Sigmoid colon (tissue), 7 donors: ENCODE measurements around the gene VASH2. TPM values are rescaled to one million over a fixed set of nuclear protein-coding genes. Genes with fewer than 3 reads are reported as not detected.
"Not testable (repeated sequence)": the region's sequence is repeated elsewhere in the genome, so short reads cannot be mapped to it uniquely, and the experiment has no call there.

Experiments used
- DNase-seq: peaks from one replicate; pipeline ENCODE4 v3.0.0-alpha.2; 2019
- H3K27ac ChIP-seq, 4 donors: fragments of 200-600 bp; sonication (generic); one replicate each; pipeline ENCODE4 v1.5.1; 2016 to 2019; ENCODE audit warnings: mild to moderate bottlenecking in 1 of 4
- H3K27me3 ChIP-seq, 3 donors: fragments of 200-600 bp; sonication (generic); one replicate each; pipeline ENCODE4 v1.5.1; 2019; ENCODE audit warnings: mild to moderate bottlenecking in 1 of 3
- H3K36me3 ChIP-seq, 4 donors: fragments of 200-600 bp; sonication (generic); one replicate each; pipeline ENCODE4 v1.5.1; 2016 to 2019
- H3K4me1 ChIP-seq, 4 donors: fragments of 200-600 bp; sonication (generic); one replicate each; pipeline ENCODE4 v1.5.1; 2017 to 2019
- H3K4me3 ChIP-seq, 4 donors: fragments of 200-600 bp; sonication (generic); one replicate each; pipeline ENCODE4 v1.5.1; 2017 to 2019; ENCODE audit warnings: mild to moderate bottlenecking in 2 of 4, moderate library complexity in 1 of 4
- H3K9me3 ChIP-seq, 4 donors: fragments of 200-600 bp in 3 of 4; sonication (generic) in 3 of 4; one replicate each; pipeline versions ENCODE4 v1.5.1 to v1.6.1; 2013 to 2019
- CTCF ChIP-seq, 4 experiments: fragments of 450-650 bp in 3 of 4; fragments of 200-600 bp in 1 of 4; IDR thresholded peaks; one replicate each; pipeline ENCODE4 v1.5.1; 2016 to 2019; ENCODE audit warnings: antibody characterized with exemption in 4 of 4, mild to moderate bottlenecking in 3 of 4, moderate library complexity in 2 of 4
- EP300 ChIP-seq, 4 donors: sonication (generic); formaldehyde crosslinking; IDR thresholded peaks; one replicate each; pipeline ENCODE4 v1.6.1; 2017; ENCODE audit warnings: antibody characterized with exemption in 4 of 4
- POLR2A ChIP-seq, 2 donors: fragments of 450-650 bp; IDR thresholded peaks; one replicate each; pipeline ENCODE4 v1.6.1; 2016; ENCODE audit warnings: antibody characterized with exemption in 2 of 2, mild to moderate bottlenecking in 2 of 2, moderate library complexity in 2 of 2
- POLR2AphosphoS5 ChIP-seq, 4 donors: sonication (generic); formaldehyde crosslinking; IDR thresholded peaks; one replicate each; pipeline ENCODE4 v1.6.1; 2017; ENCODE audit warnings: antibody characterized with exemption in 4 of 4
- WGBS, 2 donors: extraction: QIAGEN DNeasy Blood & Tissue Kit; methylation state at CpG; one replicate each; pipeline ENCODE4 v1.1.7; 2013; 5-methylcytosine and 5-hydroxymethylcytosine counted together
- intact Hi-C: fragments of 100-400 bp; cut with DNase I; formaldehyde crosslinking; loops from one replicate; pipeline ENCODE4 v1.15.1; 2023
- polyA plus RNA-seq, 3 donors: library from polyadenylated mRNA; stranded (reverse); fragments of 200-250 nt; gene quantifications; one replicate each; pipeline ENCODE4 v1.2.3, GENCODE V29; 2013
- total RNA-seq, 4 donors: library from RNA; depleted of rRNA; stranded (reverse); fragments of >200 nt; gene quantifications; one replicate each; pipeline ENCODE4 v1.1.0, GENCODE V29; 2016
- donor health status: healthy with polysubstance abuse.
- donor health status: Bipolar disorder and iron deficiency.
- donor health status: healthy.

Gene VASH2
- total and polyA plus RNA-seq, 7 donors = under 0.01 to 2.1 (median 0.27) TPM

- no peak overlapping the region for H3K4me3 ChIP-seq
- intact Hi-C loops = no loop called here
- no peaks in the 10 kb centered on the region for H3K27me3 ChIP-seq
- DNase-seq = no peak
- TF ChIP-seq POLR2AphosphoS5 (IDR thresholded peaks at IDR 0.05) (no peak), POLR2A (IDR thresholded peaks at IDR 0.05) (no peak), EP300 (IDR thresholded peaks at IDR 0.05) (no peak), CTCF (IDR thresholded peaks at IDR 0.05) (no peak)
- 62 to 78% methylated on average over 6 of the region's 6 CpGs for WGBS, 2 donors
- H3K9me3 ChIP-seq = no peaks in the 10 kb centered on the region
- peaks cover 0 to 24% (median 8%) of the 10 kb centered on the region in 4 donors for H3K36me3 ChIP-seq
- H3K4me1 ChIP-seq = no peaks in the 10 kb centered on the region
- no peak overlapping the region for H3K27ac ChIP-seq
These were observed 37.5 kb downstream of the VASH2 start for GRCh38 chr1:212987702-212988322.

GRCh38 chr1:212990276-212990675, 39.9 kb downstream of the VASH2 start:
- intact Hi-C loops = loop anchor here (10.0 kb wide), 1 partner anchor 515 kb away; no protein-coding TSS in a partner anchor
- WGBS, 2 donors = 77 to 84% methylated on average over 1 of the region's 1 CpG
- peaks cover 0 to 46% (median 8%) of the 10 kb centered on the region in 4 donors for H3K36me3 ChIP-seq

GRCh38 chr1:212993960-212994359, 43.6 kb downstream of the VASH2 start:
- H3K36me3 ChIP-seq = peaks cover 4 to 80% (median 16%) of the 10 kb centered on the region in 4 donors
- H3K27me3 ChIP-seq, H3K9me3 ChIP-seq, DNase-seq, H3K27ac ChIP-seq, H3K4me1 ChIP-seq, H3K4me3 ChIP-seq: not testable (repeated sequence)
- intact Hi-C loops = loop anchor here (10.0 kb wide), 1 partner anchor 519 kb away; no protein-coding TSS in a partner anchor
- 95 to 96% methylated on average over 8 of the region's 8 CpGs for WGBS, 2 donors

More at GRCh38 chr1:212990276-212990675, 39.9 kb downstream of the VASH2 start:
- no peak for DNase-seq
- Histone ChIP-seq H3K4me1 (no peaks in the 10 kb centered on the region), H3K4me3 (no peak overlapping the region), H3K27me3 (no peaks in the 10 kb centered on the region), H3K27ac (no peak overlapping the region), H3K9me3 (no peaks in the 10 kb centered on the region)
- no peak for TF ChIP-seq CTCF (IDR thresholded peaks at IDR 0.05)
- no peak for TF ChIP-seq POLR2A (IDR thresholded peaks at IDR 0.05)
- no peak for TF ChIP-seq EP300 (IDR thresholded peaks at IDR 0.05)
- TF ChIP-seq POLR2AphosphoS5 (IDR thresholded peaks at IDR 0.05) = no peak

GRCh38 chr1:212994926-212995325, 44.6 kb downstream of the VASH2 start:
- DNase-seq = no peak
- 85 to 89% methylated on average over 3 of the region's 3 CpGs for WGBS, 2 donors
- H3K9me3 ChIP-seq = no peaks in the 10 kb centered on the region
- no peak overlapping the region for H3K4me3 ChIP-seq
- no peak overlapping the region for H3K27ac ChIP-seq
- no peaks in the 10 kb centered on the region for H3K4me1 ChIP-seq
- intact Hi-C loops = loop anchor here (5.0 to 10.0 kb wide), 3 partner anchors 178 to 520 kb away; no protein-coding TSS in a partner anchor
- H3K36me3 ChIP-seq = peaks cover 4 to 83% (median 18%) of the 10 kb centered on the region in 4 donors
- TF ChIP-seq POLR2AphosphoS5 (IDR thresholded peaks at IDR 0.05) = no peak
- no peak for TF ChIP-seq CTCF (IDR thresholded peaks at IDR 0.05)
- TF ChIP-seq POLR2A (IDR thresholded peaks at IDR 0.05) = no peak
- TF ChIP-seq EP300 (IDR thresholded peaks at IDR 0.05) = no peak
- H3K27me3 ChIP-seq = no peaks in the 10 kb centered on the region

GRCh38 chr1:213003256-213003655, 52.9 kb downstream of the VASH2 start:
- intact Hi-C loops = no loop called here
- Histone ChIP-seq H3K4me1 (no peaks in the 10 kb centered on the region), H3K27ac (no peak overlapping the region), H3K36me3 (peaks cover 0 to 94% (median 27%) of the 10 kb centered on the region in 4 donors), H3K27me3 (no peaks in the 10 kb centered on the region), H3K4me3 (no peak overlapping the region), H3K9me3 (no peaks in the 10 kb centered on the region)
- whole genome bisulfite sequencing, 2 donors = 88 to 90% methylated on average over 3 of the region's 3 CpGs
- DNase-seq = no peak
- TF ChIP-seq POLR2A (IDR thresholded peaks at IDR 0.05) (no peak), POLR2AphosphoS5 (IDR thresholded peaks at IDR 0.05) (no peak), EP300 (IDR thresholded peaks at IDR 0.05) (no peak), CTCF (IDR thresholded peaks at IDR 0.05) (no peak)
